ENCODE data around the gene OPA3.
A peak's percentile ranks its signal among the peaks of the same experiment; 100 is the strongest.
"Not testable (repeated sequence)": the region's sequence is repeated elsewhere in the genome, so short reads cannot be mapped to it uniquely, and the experiment has no call there.

The OPA3 gene

DNA sequence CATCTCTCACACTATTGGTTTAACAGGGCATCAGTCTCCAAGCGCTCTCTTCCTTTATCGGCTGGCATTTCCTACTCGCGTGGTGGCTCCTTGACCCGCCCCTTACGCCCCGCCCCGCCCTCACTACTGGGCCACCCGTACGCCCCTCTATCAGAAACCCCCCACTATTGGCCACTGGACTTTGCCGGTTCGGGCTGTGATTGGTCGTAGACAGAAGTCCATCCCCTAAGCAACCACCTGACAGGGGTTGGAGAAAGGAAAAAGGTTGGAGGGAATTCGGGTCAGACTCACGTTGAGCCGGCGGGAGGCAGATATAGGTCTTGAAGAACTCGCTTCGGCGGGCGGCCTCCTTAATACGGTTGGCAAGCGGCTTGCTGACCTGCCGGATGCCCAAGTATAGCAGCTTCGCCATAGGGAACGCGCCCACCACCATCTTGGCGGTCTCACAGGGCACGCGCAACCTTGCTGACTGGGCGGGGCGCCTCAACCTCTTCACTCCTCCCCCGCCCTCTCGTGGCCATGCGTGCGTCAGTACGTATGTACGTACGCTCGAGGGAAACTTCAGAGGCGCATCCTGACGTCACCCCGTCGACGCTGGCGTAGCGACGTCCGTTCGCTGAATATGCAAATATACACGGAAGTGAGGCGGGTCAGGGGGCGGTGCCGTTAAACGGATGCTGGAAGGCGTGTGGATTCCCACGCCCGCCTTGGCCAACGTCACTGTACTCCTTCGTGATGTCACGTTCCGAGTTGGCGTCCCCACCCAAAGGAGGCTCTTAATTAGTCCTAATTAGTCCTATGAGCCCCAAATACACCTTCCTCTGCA is at the start of gene OPA3:
Gene OPA3, minus strand, starts transcription at position 471 of the 826 bp plus-strand sequence. Its CDS starts 38 bp downstream, at position 433.
- DNase-seq, result peak; percentile 99

DNA sequence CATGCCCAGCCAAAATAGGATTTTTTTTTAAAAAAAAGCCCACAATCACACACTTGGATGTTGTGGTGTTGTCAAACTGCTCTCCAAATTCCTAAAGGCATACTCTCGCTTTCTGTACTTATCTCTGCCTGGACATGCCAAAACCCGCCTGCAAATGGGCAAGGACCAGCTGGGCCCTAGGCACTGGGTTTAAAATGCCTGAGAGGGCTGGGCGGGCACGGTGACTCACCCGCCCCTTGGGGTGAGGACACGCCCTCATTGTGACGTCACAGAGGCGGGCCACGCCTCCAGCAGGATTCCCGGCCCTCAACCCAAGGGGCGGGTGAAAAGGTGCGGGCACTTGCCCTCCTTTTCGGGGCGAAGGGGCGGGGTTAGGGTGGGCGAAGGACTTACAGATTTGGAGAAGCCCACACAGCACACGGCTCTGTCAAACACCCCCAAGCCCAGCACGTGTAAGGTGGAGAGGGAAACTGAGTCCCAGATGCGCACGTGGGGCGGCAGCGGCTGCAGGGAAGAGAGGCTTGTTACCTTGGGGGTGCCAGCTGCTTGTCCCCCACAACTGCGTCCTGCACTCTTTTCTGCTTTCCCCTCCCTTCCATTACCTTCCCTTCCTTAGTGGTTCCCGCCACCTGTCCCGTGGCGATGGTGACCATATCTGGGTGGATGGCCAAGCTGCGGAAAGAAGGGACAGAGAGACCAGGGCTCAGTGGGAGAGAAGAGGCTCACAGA is 48.0 kb upstream of the OPA3 start:
- DNase-seq, result no peak

DNA sequence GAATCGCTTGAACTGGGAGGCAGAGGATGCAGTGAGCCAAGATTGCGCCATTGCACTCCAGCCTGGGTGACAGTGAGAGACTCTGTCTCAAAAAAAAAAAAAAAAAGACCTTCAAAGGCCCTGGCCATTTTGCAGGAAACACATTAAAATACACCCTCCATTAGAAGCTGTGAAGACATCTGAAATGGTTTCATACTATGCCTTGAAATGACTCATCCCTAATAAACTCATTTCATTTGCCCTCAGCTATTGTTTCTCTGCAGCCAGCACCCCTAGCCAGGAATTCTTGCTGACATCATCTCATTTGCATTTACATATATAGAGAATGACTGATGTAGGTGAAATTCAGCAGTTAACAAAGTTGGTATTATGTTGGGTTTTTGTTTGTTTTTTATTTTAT is 45.9 kb upstream of the OPA3 start:
- DNase-seq, result no peak

DNA sequence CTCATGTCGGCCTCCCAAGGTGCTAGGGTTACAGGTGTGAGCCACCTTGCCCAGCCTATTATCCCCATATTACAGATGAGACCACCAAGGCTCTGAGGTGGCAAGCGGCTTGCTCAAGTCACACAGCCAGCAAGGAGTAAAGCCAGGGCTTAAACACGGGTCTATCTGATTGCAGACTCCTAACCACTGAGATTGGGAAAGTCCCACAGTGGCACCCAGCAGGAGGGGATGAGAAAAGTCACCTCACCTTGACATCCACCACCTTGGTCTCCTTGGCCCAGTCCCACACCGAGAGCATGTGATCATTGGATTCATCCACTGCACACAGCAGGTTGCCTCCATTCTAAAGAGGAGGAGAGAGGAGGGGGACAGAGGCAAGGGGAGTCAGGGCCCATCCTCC is 45.1 kb upstream of the OPA3 start:
- no peak for DNase-seq

DNA sequence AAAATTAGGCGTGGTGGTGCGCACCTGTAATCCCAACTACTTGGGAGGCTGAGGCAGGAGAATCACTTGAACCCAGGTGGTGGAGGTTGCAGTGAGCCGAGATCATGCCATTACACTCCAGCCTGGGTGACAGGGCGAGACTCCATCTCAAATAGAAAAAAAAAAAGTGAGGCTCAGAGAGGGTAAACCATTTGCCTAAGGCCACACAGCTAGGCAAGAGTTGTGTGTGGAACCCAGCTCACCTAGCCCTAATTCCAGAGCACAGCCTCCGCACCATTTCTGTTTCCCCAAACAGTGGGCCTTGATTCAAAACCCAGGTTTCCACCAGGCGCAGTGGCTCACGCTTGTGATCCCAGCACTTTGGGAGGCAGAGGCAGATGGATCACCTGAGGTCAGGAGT is 43.6 kb upstream of the OPA3 start:
- DNase-seq, result not testable (repeated sequence)

DNA sequence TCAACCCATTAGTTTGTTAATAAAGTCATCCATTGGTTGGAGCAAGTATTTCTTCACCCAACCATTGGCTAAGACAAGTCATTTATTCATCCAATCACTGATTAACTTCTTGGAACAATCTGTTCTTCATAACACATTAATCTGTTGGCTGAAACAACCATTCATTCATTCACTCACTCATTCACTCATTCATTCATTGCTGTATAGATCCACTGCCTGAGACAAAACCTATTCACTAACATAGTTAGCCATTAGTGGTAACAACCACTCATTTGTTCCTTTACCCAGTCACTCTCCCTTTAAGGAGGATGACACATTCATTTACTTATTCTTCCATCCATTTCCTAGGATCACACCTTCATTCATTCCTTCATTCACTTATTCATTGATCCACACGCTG is 39.4 kb upstream of the OPA3 start:
- no peak for DNase-seq

DNA sequence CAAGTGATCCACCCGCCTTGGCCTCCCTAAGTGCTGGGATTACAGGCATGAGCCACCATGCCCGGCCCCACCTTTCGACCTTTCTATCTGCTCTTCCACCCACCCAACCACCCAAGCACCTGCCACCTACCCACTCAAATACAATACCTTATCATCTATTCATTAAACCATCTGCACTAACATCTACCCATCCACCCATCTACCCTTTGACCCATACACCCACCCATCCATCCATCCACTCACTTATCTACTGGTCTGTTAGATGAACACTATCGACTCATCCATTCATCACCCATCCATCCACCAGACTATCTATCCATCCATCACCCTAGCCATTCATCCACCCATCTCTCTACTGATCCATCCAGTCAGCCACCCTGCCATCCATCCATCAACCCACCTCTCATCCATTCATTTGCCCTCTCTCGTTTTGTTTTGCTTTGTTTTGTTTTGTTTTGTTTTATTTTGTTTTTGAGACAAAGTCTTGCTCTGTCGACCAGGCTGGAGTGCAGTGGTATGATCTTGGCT is 37.4 kb upstream of the OPA3 start:
- no peak for DNase-seq

DNA sequence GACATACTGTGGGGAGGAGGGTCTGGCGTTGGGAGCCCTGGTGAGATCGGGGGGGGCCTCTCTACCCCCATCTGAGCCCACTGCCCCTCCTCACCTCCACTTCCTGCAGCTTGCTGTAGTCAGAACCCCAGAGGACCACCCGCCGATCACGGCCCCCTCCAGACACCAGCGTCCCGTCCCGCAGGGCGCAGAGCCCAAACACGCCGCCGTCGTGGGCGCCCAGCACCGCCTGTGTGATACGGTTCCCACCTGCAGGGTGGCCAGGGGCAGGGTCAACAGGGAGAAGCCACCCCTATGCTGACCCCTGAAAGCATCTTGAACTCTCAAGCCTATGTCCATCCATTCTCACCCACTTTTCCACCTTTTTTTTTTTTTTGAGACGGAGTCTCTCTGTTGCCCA is 36.8 kb upstream of the OPA3 start:
- no peak for DNase-seq

DNA sequence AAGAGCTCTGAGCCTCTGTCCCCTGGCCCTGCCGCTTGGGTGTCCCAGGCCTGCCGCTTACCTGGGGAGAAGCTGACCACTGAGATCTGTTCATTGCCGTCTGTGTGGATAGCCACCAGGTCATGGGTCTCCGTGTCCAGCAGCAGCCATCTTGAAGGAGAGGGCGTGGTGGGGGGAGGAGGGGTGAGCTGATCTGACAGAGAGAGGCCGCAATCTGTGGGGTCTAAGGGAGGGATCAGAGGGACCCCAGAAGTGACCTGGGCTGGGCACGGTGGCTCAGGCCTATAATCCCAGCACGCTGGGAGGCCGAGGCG is 32.1 kb upstream of the OPA3 start:
- DNase-seq, result no peak

DNA sequence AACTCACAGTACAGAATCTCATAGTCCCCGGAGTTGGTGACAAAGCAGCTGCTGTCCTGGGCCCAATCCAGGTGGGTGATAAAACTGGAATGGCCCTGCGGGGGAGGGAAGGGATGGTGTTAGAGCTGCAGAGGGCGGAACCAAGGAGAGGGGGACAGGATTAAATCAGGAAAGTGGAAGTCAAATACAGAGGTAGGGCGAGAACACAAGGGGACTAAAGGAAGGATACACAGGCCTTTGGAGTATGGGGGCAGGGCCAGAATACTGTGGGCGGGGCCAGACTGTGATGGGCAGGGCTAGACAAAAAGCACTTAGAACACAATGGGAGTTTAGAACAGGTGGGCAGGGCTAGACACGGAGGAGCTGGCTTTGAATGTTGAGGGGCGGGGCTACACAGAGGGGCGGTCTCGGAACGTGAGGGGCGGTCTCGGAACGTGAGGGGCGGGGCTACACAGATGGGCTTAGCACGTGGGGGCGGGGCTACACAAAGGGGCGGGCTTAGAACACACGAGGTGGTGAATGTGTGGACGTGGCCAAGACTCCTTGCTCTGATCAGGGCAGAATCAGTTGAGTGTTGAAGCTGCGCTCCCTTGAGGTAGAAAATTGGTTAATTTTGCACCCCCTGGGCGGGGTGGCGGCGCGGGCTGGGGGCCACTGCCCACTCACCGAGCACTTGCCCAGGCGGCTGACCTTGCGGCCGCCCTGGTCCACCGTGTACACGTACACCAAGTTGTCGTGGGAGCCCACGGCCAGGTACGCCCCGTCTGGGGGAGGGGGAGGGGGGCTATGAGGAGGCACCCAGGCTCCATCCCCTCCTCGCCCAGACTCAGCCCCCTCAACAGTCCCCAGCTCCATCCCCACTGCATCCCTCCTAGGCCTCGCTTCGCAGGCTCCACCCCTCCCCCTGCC is 31.4 kb upstream of the OPA3 start:
- DNase-seq, result no peak

DNA sequence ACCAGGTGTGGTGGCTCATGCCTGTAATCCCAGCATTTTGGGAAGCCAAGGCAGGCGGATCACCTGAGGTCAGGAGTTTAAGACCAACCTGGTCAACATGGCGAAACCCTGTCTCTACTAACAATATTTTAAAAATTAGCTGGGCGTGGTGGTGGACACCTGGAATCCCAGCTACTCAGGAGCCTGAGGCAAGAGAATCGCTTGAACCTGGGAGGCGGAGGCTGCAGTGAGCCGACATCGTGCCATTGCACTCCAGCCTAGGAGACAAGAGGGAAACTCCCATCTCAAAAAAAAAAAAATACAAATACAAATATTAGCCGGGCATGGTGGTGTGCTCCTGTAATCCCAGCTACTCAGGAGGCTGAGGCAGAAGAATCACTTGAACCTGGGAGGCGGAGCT is 30.5 kb upstream of the OPA3 start:
- not testable (repeated sequence) for DNase-seq

DNA sequence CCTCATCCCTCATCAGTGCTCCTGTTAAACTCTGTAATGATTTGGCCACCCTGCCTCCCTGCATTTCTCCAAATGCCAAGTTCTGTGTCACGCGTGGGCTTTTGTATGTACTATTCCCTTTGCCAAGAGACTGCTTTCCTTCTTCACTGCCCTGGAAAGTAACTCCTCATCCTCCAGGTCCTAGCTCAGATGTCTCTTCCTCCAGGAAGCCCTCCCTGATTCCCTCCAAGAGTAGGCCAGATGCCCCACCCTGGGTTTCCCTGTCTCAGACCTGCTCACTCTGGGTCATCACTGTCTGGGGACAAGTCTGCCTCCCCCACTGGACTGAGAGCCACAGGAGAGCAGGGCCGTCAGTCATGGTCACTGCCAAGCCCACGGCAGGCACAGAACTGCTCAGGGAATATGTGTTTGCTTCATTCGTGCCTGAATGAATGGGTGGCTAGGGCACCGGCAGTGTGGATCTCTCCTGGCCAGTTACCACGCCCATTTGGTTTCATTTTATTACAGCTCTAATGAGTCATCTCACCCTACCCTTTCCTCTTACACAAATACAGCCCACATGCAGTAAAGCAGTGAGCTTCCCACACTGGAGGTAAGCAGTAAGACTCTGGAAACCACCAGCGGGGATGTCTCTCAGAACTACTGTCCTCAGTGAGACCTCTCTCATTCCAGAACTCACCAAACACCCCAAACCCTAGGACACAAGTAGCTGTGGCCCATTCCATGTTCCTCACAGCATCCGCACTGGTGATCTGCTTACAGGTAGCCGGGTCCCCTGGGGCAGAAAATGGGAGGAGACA is 29.5 kb upstream of the OPA3 start:
- no peak for DNase-seq

DNA sequence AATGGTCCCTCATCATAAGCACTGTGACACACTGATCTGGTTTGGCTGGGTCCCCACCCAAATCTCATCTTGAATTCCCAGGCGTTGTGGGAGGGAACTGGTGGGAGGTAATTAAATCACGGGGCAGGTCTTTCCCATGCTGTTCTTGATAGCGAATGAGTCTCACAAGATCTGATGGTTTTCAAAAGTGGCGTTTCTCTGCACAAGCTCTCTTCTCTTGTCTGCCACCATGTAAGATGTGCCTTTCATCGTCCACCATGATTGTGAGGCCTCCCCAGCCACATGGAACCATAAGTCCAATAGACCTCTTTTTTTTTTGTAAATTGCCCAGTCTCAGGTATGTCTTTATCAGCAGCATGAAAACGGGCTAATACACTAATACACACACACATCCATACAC is 24.3 kb upstream of the OPA3 start:
- DNase-seq, result no peak

DNA sequence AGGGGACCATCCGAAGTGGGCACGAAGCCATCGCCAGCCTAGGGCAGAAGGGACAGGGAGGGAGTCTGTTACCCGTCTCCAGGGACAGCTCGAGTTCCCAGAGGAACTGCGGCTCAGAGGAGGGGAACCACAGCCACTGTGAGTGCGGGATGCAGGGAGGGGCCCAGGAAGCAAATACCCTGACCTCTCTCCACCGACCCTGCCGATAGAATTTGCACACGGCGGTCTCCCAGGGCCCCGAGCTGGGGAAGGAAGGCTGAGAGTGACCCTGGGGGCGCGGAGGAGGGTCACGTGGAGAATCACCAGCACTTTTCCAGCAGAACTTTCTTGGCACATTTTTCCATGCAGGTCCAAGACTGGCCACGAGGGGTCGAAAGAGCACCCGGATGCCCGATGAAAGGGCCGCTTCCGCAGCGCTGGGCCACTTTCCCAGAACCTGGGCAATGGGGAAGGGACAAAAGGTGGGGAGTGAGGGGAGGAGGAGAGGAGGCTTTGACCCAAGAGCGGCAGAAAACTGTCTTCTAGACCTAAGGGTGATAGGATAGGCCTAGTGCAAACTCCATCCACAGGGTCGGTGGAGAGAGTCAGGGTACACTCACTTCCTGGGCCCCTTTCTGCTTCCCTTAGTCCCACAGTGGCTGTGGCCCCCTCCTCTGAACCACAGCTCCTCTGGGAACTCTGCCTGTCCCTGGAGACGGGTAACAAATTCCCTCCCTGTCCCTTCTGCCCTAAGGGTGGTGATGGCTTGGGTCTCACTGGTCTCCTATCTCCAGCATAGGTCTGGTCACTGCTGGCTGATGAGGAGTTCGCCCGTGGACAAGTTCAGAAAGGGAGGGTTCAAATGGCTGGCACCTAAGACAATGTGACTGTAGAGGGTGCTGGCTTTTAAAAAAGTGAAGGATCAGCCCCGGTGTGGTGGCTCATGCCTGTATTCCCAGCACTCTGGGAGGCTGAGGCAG is 22.7 kb upstream of the OPA3 start:
- DNase-seq, result no peak

DNA sequence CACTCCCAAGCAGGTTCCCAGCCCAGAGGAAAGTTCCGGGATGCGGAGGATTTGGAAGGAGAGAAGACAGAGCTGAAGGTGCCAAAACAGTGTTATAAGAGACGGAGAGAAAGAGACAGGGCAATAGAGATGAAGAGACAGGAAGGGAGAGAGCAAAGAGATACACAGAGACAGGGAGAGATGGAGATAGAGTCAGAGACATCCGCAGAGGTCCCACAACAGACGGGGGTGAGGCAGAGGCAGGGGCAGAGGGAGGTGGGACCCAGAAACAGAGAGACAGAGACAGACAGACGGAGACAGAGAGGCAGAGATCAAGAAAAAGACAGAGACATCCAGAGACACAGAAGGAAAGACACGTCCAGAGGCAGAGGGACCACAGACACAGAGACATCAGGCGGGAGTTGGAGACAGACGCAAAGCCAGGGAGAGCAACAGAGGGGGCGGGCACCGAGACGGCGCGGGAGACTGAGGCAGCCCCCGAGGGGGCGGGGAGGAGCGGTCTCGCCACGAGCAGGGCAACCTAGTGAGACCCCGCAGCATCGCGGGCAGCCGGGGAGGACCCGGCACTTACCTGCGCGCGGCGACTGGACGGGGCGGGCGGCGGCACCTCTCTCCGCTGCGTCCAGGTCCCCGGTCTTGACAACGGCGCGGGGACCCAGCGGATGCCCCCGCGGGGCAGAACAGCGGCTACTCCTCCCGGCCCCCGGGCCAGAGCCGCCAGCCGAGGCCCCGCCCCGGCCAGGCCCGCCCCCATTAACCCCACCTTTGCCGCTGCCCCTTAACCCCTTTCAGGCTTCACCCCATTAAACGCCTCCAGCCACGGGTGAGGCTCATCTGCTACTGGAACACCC is 17.1 kb upstream of the OPA3 start, which contains the start of gene GPR4:
Gene GPR4, minus strand, starts transcription at position 689 of the 851 bp plus-strand sequence. CDS start 10,346 bp downstream, outside the sequence.
- DNase-seq, result no peak

DNA sequence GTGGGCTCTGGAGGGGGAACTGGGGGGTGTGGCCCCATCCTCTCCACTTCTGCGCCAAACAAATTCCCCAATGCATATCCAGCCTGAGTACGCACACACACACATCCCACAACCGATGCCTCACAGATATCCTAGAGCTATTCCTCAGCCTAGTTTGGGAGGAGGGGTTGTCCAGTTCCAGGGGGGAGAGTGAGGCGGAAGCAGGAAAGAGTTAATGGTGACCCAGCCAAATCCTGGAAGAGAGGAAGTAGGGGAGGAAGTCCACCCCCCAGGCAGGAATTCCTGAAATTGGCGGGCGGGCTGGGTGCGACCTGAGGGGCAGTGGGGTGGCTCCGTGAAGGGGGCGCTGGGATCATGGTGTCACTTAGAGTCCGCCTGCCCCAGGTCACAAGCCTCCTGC is 16.5 kb upstream of the OPA3 start:
- DNase-seq, result no peak

DNA sequence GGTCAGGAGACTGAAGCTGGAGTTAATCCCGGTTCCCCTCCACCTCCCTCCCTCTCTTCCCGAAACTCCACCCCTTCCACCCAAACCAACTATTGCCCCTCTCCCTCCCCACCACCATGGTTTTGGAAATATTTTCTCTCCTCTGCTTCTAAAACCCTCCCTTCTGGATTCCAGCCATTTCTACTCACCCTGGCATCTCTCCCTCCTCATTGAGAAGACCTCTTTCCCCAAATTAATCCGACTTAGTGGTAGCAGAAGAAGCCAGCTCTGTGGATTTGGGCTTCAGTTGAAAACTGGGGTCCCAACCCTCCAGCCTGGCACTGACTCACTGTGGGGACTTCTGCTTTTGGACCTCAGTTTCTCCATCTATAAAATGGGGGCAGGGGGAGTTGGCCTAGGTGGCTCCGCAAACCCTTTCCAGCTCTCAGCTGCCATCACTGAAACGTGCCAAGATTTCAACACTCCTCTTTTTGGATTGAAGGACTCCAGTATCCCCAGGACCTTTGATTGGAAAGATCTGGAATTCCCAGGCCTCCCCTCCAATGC is 15.8 kb upstream of the OPA3 start:
- no peak for DNase-seq

DNA sequence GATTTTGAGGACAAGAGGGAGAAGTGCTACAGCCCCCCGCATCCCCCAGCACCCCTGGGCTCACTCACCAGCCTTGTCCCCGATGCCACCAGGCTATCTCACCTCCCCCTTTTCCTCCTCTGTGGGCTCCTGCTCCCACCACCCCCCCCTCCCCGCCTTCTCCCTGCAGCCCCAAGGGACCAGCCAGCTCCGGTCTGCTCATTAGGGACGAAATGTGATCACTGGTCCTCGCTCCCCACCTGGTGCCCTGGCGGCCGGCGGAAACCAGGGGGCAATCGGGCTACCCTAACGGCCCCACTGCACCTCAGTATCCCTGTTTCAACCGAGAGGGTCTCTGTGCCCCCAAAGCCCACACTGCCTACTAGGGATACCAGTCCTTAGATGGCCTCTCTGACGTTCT is 14.7 kb upstream of the OPA3 start:
- DNase-seq, result no peak

DNA sequence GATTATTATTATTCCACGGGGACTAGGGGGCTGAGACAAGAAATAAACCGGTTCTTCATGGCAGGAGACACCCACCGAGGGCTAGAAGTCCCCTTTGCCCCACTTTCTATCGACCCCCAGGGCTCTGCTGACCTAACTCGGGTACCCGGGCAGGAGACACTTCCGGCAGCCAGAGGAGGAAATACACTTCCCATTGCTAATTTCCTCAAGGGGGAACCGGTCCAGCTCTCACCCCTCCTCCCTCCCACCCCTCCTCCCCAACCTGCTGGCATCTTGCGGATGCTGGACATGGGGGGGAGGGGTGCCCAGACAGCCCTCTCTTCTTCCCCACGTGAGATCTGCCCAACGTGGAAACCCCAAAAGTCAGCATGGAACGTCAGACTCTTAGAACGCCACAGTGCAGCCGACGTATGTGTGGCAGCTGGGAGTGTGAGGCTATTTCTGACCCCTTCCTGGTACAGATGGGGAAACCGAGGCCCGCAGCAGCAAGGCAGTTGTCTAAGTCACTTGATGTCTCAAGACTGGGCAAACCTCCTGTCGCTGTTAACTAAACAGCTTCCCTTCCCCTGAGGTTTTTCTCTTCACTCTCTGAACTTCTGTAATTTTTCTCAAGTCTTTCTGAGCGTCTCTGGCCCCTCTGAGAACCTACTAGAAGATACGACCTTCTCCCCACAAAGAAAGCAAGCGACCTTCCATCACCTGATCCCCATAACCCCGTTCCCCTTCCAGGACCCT is 13.8 kb upstream of the OPA3 start:
- DNase-seq, result peak; percentile 1
